Measurements from ENCODE around the gene CCDC141.
A peak's percentile ranks its signal among the peaks of the same experiment; 100 is the strongest.

The CCDC141 gene

GRCh38 chr2:178978667-178979066 is 71.3 kb downstream of the CCDC141 start:
- DNase-seq (ENCODE audit: extremely low read depth in 1 of 2, low read depth in 1 of 2): no peak

GRCh38 chr2:178976351-178976750 is 73.6 kb downstream of the CCDC141 start:
- no peak for DNase-seq (ENCODE audit: extremely low read depth in 1 of 2, low read depth in 1 of 2)

GRCh38 chr2:178962805-178963433 is 87.0 kb downstream of the CCDC141 start:
- DNase-seq (ENCODE audit: extremely low read depth in 1 of 2, low read depth in 1 of 2): no peak

GRCh38 chr2:178962152-178962551 is 87.8 kb downstream of the CCDC141 start:
- no peak for DNase-seq (ENCODE audit: extremely low read depth in 1 of 2, low read depth in 1 of 2)

GRCh38 chr2:178954049-178954448 is 95.9 kb downstream of the CCDC141 start:
- DNase-seq (ENCODE audit: extremely low read depth in 1 of 2, low read depth in 1 of 2): no peak

GRCh38 chr2:178951266-178952006 is 98.5 kb downstream of the CCDC141 start:
- no peak for DNase-seq (ENCODE audit: extremely low read depth in 1 of 2, low read depth in 1 of 2)

GRCh38 chr2:178949584-178949983 is 100.4 kb downstream of the CCDC141 start:
- DNase-seq (ENCODE audit: extremely low read depth in 1 of 2, low read depth in 1 of 2): no peak

GRCh38 chr2:178949151-178949550 is 100.8 kb downstream of the CCDC141 start:
- no peak for DNase-seq (ENCODE audit: extremely low read depth in 1 of 2, low read depth in 1 of 2)

GRCh38 chr2:178947006-178947405 is 102.9 kb downstream of the CCDC141 start:
- no peak for DNase-seq (ENCODE audit: extremely low read depth in 1 of 2, low read depth in 1 of 2)

- DNase-seq (ENCODE audit: extremely low read depth in 1 of 2, low read depth in 1 of 2): no peak
Measured at GRCh38 chr2:178946494-178946893, 103.4 kb downstream of the CCDC141 start.

- DNase-seq (ENCODE audit: extremely low read depth in 1 of 2, low read depth in 1 of 2): no peak
Measured at GRCh38 chr2:178943745-178944144, 106.2 kb downstream of the CCDC141 start.

GRCh38 chr2:178934571-178934970 is 115.4 kb downstream of the CCDC141 start:
- DNase-seq (ENCODE audit: extremely low read depth in 1 of 2, low read depth in 1 of 2): no peak

GRCh38 chr2:178933493-178933892 is 116.4 kb downstream of the CCDC141 start:
- no peak for DNase-seq (ENCODE audit: extremely low read depth in 1 of 2, low read depth in 1 of 2)

- DNase-seq (ENCODE audit: extremely low read depth in 1 of 2, low read depth in 1 of 2): no peak
Measured at GRCh38 chr2:178928077-178928476, 121.9 kb downstream of the CCDC141 start.

GRCh38 chr2:178927173-178927572 is 122.8 kb downstream of the CCDC141 start:
- DNase-seq (ENCODE audit: extremely low read depth in 1 of 2, low read depth in 1 of 2): no peak

- no peak for DNase-seq (ENCODE audit: extremely low read depth in 1 of 2, low read depth in 1 of 2)
Measured at GRCh38 chr2:178924817-178925216, 125.1 kb downstream of the CCDC141 start.

- DNase-seq (ENCODE audit: extremely low read depth in 1 of 2, low read depth in 1 of 2): no peak
Measured at GRCh38 chr2:178923546-178923945, 126.4 kb downstream of the CCDC141 start.

- DNase-seq (ENCODE audit: extremely low read depth in 1 of 2, low read depth in 1 of 2): no peak
Measured at GRCh38 chr2:178920916-178921513, 128.9 kb downstream of the CCDC141 start.

- no peak for DNase-seq (ENCODE audit: extremely low read depth in 1 of 2, low read depth in 1 of 2)
Measured at GRCh38 chr2:178917555-178917954, 132.4 kb downstream of the CCDC141 start.

GRCh38 chr2:178915423-178916173 is 134.3 kb downstream of the CCDC141 start:
- DNase-seq (ENCODE audit: extremely low read depth in 1 of 2, low read depth in 1 of 2): no peak

GRCh38 chr2:178914259-178914849 is 135.6 kb downstream of the CCDC141 start:
- peak; percentile 9 to 54 for DNase-seq (ENCODE audit: extremely low read depth in 1 of 2, low read depth in 1 of 2)
